Fibroblast of skin of left biceps (primary cell): ENCODE measurements around the gene ARHGAP15.

Experiments
- DNase-seq, 2 experiments: peaks; one replicate each; pipeline ENCODE4 v3.0.0-alpha.2; 2013; ENCODE audit warnings: low read depth in 2 of 2

The ARHGAP15 gene

GRCh38 chr2:143452817-143453451 lies 323.7 kb downstream of the ARHGAP15 start:
- DNase-seq, result no peak

- DNase-seq, result no peak
Observed at GRCh38 chr2:143453981-143454511, 324.8 kb downstream of the ARHGAP15 start.

- no peak for DNase-seq
Observed at GRCh38 chr2:143455317-143455716, 326.1 kb downstream of the ARHGAP15 start.

GRCh38 chr2:143458258-143459190 lies 329.3 kb downstream of the ARHGAP15 start:
- DNase-seq, result no peak

GRCh38 chr2:143460382-143460781 lies 331.2 kb downstream of the ARHGAP15 start:
- DNase-seq, result no peak

- no peak for DNase-seq
Observed at GRCh38 chr2:143463719-143464118, 334.5 kb downstream of the ARHGAP15 start.

- no peak for DNase-seq
Observed at GRCh38 chr2:143466391-143466790, 337.2 kb downstream of the ARHGAP15 start.

GRCh38 chr2:143467011-143467410 lies 337.8 kb downstream of the ARHGAP15 start:
- no peak for DNase-seq

- no peak for DNase-seq
Observed at GRCh38 chr2:143468341-143468888, 339.2 kb downstream of the ARHGAP15 start.

GRCh38 chr2:143469323-143469722 lies 340.1 kb downstream of the ARHGAP15 start:
- no peak for DNase-seq

- no peak for DNase-seq
Observed at GRCh38 chr2:143471550-143471949, 342.3 kb downstream of the ARHGAP15 start.

- peak; percentile 50 to 54 for DNase-seq
Observed at GRCh38 chr2:143473216-143473615, 344.0 kb downstream of the ARHGAP15 start.

GRCh38 chr2:143473820-143474219 lies 344.6 kb downstream of the ARHGAP15 start:
- no peak for DNase-seq

- no peak for DNase-seq
Observed at GRCh38 chr2:143474586-143474985, 345.4 kb downstream of the ARHGAP15 start.

GRCh38 chr2:143475041-143475776 lies 346.0 kb downstream of the ARHGAP15 start:
- DNase-seq, result no peak

GRCh38 chr2:143476336-143477087 lies 347.3 kb downstream of the ARHGAP15 start:
- no peak for DNase-seq

GRCh38 chr2:143477714-143478443 lies 348.7 kb downstream of the ARHGAP15 start:
- DNase-seq, result no peak

- no peak for DNase-seq
Observed at GRCh38 chr2:143480086-143480485, 350.9 kb downstream of the ARHGAP15 start.

- no peak for DNase-seq
Observed at GRCh38 chr2:143480601-143481236, 351.5 kb downstream of the ARHGAP15 start.

GRCh38 chr2:143481237-143481623 lies 352.0 kb downstream of the ARHGAP15 start:
- no peak for DNase-seq
